Measurements from ENCODE around the gene MAP3K4. TPM values are rescaled to one million over a fixed set of nuclear protein-coding genes. Genes with fewer than 3 reads are reported as not detected.

MAP3K4 gene
- total and polyA plus RNA-seq, 2 of the 8 experiments (the other 6 are each of a cell fraction or from before 2014, with no cell fraction given): 16.6 to 51.6 TPM

GRCh38 chr6:161161121-161161520 is 169.6 kb downstream of the MAP3K4 start (continued):
- TF ChIP-seq CHD7 (IDR thresholded peaks at IDR 0.05; ENCODE audit: insufficient replicate concordance, low read length): no peak
- no peak for TF ChIP-seq HDAC2 (IDR thresholded peaks at IDR 0.05; ENCODE audit: borderline replicate concordance in 1 of 2, low read depth in 2 of 2, low read length in 2 of 2)
- TF ChIP-seq TAF7 (optimal IDR thresholded peaks at IDR 0.05; ENCODE audit: borderline replicate concordance, low read depth, low read length): no peak
- TF ChIP-seq ATF2 (IDR thresholded peaks at IDR 0.05; ENCODE audit: low read length): no peak
- no peak for TF ChIP-seq ZNF274 (IDR thresholded peaks at IDR 0.05; ENCODE audit: borderline replicate concordance, extremely low read depth, low read length)
